HG02623 (cell line): ENCODE results near the gene ONECUT2.
"Not testable (repeated sequence)": the region's sequence is repeated elsewhere in the genome, so short reads cannot be mapped to it uniquely, and the experiment has no call there.

Experiments
- ATAC-seq: cut with Tn5 transposase; IDR thresholded peaks from one replicate; pipeline ENCODE4 v1.9.1; 2021; ENCODE audit warnings: moderate library complexity; ENCODE audit not compliant: unreplicated experiment

Gene ONECUT2

GRCh38 chr18:57445488-57446319 lies 10.5 kb downstream of the ONECUT2 start:
- no peak for ATAC-seq

GRCh38 chr18:57446322-57446721 lies 11.1 kb downstream of the ONECUT2 start:
- ATAC-seq: no peak

DNA sequence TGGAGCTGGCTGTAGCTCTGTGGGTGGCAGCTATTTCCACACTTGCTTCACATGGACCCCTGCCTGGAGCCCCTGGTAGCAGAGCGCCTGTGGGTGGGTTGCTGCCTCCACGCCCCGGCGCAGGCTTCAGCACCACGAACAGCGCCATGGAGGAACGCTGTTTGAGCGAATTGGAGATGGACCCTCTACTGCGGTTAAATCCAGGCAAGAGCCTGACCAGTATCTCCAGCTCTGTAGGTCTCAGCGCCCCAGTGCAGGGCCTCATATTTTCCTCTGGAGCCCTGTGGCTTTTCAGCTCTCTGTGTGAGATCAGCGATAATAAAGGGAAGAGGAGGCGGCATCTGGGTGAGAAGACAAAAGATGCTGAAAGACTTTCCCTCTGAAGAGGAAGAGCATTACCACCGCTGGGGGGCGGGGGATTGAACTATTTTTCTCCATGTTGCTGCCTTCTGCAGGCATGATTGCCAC lies 12.0 kb downstream of the ONECUT2 start:
- no peak for ATAC-seq

DNA sequence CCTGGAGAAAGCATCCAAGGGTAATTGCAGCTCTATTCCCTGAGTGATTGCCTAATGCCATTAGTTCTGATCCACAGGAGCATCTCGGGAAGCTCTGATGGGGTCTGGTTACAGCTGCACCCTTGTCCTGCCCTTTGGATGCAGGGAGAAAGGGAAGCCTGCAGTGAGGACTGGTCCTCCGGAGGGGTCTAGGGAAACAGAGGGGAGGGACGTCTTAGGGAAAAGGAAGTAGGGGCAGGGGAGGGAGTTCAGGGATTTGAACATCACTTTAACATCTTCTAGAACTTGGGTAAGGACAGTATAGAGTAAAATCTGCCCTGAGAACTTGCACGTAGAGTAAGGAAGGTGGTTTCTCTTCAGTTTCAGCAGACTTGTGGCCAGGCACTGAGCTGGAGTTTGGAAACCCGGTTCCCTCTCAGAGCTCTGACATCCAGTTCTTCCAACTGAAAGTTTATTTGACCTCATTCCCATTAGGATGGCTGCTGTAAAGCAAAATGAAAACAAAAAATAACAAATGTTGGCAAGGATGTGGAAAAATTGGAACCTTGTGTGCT lies 20.5 kb downstream of the ONECUT2 start:
- no peak for ATAC-seq

- ATAC-seq: no peak
Observed at GRCh38 chr18:57461652-57462269, 26.6 kb downstream of the ONECUT2 start.

DNA sequence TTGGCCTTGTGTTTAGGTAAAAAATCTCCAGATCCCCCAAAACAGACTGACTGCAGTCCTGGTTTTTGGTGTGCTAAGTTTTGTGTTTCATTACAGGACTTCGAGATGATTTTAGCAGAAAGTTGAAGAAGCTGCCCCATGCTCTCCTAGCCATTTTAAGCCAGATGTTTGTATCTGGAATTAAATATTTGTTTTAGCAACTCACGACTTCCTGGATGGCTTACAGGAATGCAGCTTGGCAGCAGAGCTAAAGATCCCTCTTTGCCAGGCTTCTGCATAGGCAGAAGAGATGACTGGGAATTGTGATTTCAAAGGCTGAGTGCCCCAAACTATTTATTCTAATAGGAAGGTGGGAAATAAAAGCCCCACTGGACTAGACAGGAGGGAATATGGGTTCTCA lies 31.1 kb downstream of the ONECUT2 start:
- ATAC-seq: no peak

- no peak for ATAC-seq
Observed at GRCh38 chr18:57466745-57467409, 31.7 kb downstream of the ONECUT2 start.

DNA sequence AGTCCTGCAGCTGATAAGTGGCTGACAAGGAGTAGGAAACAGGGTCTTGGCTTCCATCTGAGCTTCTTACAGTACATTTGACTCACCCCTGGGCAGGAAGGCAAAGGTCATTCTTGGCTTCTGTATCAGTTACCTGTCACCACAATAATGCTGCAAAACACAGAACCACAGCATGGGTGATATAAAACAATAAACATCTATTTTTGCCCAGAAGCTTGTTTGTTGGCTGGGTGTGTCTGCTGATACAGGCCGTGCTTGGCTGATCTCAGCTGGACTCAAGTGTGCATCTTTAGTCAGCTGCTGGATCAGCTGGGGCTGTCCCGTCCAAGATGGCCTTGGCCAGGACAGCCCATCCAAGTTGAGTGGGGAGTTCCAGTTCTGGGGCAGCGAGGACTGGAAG lies 34.7 kb downstream of the ONECUT2 start:
- ATAC-seq: no peak

- ATAC-seq: no peak
Observed at GRCh38 chr18:57475408-57475807, 40.2 kb downstream of the ONECUT2 start.

DNA sequence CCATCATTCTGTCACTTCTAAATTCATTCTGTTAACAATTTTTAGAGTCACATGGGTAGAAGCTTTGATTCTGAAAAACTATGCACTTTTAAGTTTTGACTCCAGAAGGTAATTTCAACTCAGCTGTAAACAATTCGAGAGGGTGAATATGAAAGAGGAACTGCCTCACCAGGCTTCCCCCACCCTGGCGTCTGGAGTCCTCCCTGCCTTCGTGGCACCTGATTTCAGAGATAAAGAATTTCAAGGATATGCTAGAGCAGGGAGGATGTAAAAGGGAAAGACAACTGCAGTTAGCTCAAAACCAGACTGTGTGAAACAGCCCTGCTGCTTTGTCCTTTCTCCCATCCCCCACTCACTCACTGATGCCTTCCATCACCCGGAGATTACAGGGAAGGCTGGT lies 40.7 kb downstream of the ONECUT2 start:
- no peak for ATAC-seq

DNA sequence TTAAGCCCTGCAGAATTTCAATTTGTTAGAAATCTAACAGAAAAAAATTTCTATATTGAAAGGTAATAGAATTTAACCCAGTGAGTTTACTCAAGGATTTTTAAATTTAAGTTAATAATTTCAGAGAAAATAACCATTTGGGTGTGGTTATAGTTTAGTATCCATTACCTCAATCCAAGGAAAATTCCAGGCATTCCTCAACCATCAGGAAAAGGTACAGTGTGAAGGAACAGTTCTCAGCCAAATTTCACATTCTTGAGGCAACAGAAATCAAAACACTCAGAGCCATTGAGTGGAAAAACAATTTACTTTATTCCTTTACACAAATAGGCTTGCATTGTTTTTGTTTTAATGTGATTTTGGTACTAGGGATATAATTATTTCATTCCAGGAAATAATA lies 45.6 kb downstream of the ONECUT2 start:
- no peak for ATAC-seq

- ATAC-seq: no peak
Observed at GRCh38 chr18:57497372-57498294, 62.5 kb downstream of the ONECUT2 start.

GRCh38 chr18:57498682-57499256 lies 63.6 kb downstream of the ONECUT2 start:
- no peak for ATAC-seq

DNA sequence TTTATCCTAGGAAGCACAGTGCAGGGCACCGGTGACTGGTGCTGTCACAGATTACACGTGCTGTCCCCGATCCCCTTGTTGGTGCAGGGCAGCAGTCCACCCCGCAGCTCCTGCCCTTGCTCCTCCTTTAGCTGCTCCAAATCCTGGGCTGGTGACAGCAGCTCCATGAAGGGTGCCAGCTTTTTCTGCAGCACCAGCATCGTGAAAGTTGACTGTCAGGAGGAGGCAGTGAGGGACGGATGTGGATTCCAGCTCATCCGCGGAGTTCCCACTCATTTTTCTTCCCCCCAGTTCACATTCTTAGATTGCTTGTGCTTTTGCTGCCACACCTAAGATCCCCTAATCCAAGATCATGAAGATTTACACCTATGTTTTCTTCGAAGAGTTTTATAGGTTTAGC lies 67.5 kb downstream of the ONECUT2 start:
- no peak for ATAC-seq

GRCh38 chr18:57505231-57505630 lies 70.1 kb downstream of the ONECUT2 start:
- ATAC-seq: no peak

DNA sequence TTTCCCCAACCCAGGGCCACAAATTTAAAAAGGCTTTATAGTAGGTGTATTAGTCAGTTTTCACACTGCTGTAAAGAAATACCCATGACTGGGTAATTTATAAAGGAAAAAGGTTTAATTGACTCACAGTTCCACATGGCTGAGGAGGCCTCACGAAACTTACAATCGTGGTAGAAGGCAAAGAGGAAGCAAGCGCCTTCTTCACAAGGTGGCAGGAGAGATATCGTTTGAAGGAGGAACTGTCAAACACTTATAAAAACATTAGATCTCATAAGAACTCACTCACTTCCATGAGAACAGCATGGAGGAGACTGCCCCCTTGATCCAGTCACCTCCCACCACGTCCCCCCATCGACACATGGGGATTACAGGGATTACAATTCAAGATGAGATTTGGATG lies 80.9 kb downstream of the ONECUT2 start:
- ATAC-seq: no peak

- ATAC-seq: no peak
Observed at GRCh38 chr18:57518533-57518932, 83.4 kb downstream of the ONECUT2 start.

GRCh38 chr18:57519668-57520424 lies 84.7 kb downstream of the ONECUT2 start:
- ATAC-seq: no peak

DNA sequence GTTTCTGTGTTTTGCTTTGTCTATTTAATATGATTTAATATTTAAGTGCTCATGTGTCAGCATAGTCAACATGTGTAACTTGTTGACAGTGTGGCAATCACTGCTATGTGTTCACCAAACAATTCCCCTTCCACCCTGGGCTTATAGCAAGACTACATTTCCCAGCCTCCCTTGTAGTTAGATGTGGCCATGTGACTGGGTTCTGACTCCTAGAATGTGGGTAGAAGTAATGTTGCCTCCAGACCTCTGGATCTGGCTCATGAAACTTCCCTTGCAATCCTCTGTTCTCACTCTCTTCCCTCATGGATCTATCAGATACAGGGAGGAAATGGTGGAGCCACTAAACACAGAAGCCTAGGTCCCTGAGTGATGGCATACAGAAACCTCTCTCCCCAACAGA lies 87.2 kb downstream of the ONECUT2 start:
- not testable (repeated sequence) for ATAC-seq
